ENCODE data around the gene STARD10.

Gene STARD10

DNA sequence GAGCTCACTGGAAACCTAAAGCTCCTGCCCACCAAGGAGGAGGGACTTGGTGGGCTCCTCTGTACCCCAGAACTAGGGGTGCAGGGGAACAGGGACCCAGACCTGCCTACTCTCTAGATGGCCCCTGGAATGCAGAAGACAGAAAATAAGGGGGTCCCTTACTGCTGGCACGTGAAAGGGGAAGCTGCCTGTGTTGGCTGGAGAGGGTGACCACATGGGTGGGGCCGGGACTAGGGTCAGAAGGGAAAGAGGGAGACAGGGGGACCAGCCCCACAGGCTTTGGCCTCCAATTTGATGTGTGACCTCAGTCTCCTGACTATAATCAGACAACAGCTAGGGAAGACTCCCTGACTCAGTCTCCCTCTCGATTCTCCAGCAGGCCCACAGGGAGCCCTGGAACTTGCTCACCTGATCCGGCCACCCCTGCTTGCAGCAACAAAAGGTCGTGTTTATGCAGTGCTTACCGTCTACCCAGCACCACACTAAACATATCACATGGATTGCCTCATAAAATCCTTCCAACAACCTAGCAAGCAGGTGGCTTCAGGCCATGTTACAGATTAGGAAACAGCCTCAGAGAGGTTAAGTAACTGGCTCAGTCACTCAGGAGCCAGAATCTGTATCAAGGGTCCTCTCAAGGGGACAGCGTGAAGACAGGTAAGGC, 51.9 kb downstream of the STARD10 start:
- no peaks in the 10 kb centered on the region for H3K4me1 ChIP-seq
- H3K27me3 ChIP-seq (ENCODE audit: low read depth) = no peaks in the 10 kb centered on the region
- H3K4me3 ChIP-seq = no peak overlapping the region
- in situ Hi-C loops (cut with MboI; ENCODE audit: low sequenced_read_pairs) = no loop called here
- no peaks in the 10 kb centered on the region for H3K9me3 ChIP-seq
- no peaks in the 10 kb centered on the region for H3K36me3 ChIP-seq (replicated peaks)
- no peak for DNase-seq (ENCODE audit: low spot score in 2 of 2)

DNA sequence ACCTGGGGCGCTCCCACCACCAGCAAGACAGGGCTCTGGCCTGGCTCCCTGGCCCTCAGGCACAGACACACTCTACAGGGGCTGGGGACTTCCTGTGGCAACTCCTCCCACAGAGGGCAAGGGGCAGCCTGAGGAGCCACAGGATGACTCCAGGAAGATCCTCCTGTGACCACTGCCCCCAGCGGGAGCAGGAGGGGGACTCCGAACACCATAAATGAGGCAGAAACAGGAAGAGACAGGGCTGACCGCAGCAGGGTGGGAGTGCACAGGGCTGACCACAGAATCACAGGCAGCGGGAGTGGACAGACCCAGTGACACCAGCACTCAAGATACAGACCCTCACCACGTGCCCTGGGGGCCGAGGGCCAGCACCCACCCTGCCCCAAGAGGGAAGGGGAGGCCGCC, 52.4 kb downstream of the STARD10 start:
- in situ Hi-C loops (cut with MboI; ENCODE audit: low sequenced_read_pairs) = no loop called here
- DNase-seq (ENCODE audit: low spot score in 2 of 2) = no peak
- H3K9me3 ChIP-seq = no peaks in the 10 kb centered on the region
- H3K36me3 ChIP-seq (replicated peaks) = no peaks in the 10 kb centered on the region
- no peak overlapping the region for H3K4me3 ChIP-seq
- no peaks in the 10 kb centered on the region for H3K4me1 ChIP-seq
- no peaks in the 10 kb centered on the region for H3K27me3 ChIP-seq (ENCODE audit: low read depth)

DNA sequence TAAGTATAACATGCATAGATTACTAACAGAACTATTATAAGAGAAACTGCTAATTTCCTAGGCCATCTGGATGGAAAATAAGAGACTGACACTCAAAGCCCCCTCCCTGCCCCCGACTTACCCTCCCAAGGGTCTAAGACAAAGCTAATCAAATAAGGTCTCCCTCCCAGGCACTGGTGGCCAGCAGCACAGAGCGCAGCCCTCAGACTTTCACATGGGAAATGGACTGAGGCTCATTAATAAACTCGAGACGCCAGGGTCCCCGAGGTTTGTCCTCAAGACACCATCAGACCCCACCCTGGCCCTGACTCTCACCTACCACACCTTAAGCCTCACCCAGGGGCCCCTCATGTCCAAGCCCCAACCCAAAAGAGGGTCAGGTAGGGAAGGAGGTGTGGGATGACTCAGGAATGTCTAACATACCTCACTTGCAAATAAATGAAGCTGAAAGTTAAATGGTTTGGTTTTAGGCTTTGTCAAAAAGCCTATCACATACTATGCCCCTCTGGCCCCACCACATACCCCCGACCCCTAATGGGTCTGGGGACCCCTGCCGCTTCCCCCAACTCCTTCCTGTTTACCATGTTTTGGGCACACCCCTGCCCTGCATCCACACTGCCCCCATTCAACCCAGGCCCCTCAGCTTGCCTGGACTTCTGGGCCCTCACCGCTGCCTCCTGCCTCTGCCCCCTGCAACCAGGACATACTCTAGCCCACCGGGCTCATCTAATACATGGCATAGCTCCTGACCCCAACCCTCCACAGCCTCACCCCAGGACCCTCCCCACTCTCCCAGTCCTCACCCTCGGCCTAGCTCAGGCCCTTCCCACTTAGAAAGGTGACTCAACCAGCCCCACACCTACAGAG, 53.1 kb downstream of the STARD10 start:
- Histone ChIP-seq H3K4me3 (no peak overlapping the region), H3K4me1 (no peaks in the 10 kb centered on the region), H3K9me3 (no peaks in the 10 kb centered on the region), H3K27me3 (ENCODE audit: low read depth) (no peaks in the 10 kb centered on the region), H3K36me3 (replicated peaks) (no peaks in the 10 kb centered on the region)
- no peak for DNase-seq (ENCODE audit: low spot score in 2 of 2)
- in situ Hi-C loops (cut with MboI; ENCODE audit: low sequenced_read_pairs) = no loop called here

DNA sequence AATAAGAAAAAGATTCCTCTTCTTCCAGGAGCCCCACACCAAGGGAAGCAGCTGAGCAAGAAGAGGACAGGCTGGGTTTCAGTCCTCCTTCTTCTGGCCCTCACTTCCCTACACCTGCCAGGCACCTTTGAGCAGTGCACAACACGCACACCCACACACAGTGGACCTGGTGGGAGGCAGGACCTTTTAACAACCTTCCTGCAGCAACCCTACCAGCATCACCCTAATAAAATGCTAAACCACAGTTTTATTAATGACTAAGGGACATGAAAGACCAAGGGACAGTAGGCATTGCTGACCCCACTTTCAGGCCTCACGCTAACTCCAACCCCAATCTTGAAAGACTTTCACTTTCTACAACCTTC, 53.8 kb downstream of the STARD10 start:
- no peaks in the 10 kb centered on the region for H3K4me1 ChIP-seq
- in situ Hi-C loops (cut with MboI; ENCODE audit: low sequenced_read_pairs) = no loop called here
- no peak overlapping the region for H3K4me3 ChIP-seq

DNA sequence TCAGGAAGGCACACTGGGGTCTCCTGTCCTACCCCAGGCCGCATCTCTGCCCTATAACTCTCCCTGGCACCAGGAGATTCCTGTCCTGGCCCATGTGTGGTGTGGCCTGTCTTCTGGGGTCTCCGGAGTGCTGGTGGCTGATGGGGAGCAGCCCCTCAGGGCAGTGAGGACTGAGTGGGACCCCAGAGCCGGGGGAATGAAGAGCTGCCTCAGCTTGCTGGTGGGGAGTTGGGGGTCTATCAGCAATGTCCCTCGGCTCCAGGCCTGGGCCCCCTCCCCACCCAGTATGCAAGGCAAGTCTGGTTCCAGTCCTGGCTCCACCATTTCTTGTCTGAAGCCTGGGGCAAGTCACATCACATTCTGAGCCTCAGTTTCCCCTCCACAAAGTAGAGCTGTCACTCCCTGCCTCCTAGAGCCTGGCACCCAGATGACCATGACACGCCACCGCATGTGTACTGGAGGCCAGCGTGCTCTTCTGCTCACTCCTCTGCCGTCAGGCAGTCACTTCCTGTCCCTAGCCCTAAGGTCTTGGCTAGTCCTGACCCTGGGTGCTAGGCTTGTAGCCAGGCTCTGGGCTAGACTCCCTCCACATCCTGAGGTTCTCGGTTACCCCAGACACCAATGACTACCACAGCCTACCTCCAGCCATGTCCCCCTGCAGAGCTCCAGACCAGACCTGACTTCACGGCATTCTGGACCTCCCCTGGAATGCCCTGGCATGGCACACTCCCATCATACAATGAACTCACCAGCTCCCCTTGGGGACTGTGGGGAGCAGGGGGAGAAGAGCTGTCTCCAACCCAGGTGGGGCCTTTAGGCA, 54.4 kb downstream of the STARD10 start:
- H3K4me1 ChIP-seq = no peaks in the 10 kb centered on the region
- H3K27me3 ChIP-seq (ENCODE audit: low read depth) = no peaks in the 10 kb centered on the region
- H3K9me3 ChIP-seq = no peaks in the 10 kb centered on the region
- in situ Hi-C loops (cut with MboI; ENCODE audit: low sequenced_read_pairs) = no loop called here
- H3K36me3 ChIP-seq (replicated peaks) = no peaks in the 10 kb centered on the region
- no peak overlapping the region for H3K4me3 ChIP-seq
- DNase-seq (ENCODE audit: low spot score in 2 of 2) = no peak

More for the DNA sequence above, 53.8 kb downstream of the STARD10 start:
- no peaks in the 10 kb centered on the region for H3K9me3 ChIP-seq
- H3K27me3 ChIP-seq (ENCODE audit: low read depth) = no peaks in the 10 kb centered on the region
- H3K36me3 ChIP-seq (replicated peaks) = no peaks in the 10 kb centered on the region
- DNase-seq (ENCODE audit: low spot score in 2 of 2) = no peak

DNA sequence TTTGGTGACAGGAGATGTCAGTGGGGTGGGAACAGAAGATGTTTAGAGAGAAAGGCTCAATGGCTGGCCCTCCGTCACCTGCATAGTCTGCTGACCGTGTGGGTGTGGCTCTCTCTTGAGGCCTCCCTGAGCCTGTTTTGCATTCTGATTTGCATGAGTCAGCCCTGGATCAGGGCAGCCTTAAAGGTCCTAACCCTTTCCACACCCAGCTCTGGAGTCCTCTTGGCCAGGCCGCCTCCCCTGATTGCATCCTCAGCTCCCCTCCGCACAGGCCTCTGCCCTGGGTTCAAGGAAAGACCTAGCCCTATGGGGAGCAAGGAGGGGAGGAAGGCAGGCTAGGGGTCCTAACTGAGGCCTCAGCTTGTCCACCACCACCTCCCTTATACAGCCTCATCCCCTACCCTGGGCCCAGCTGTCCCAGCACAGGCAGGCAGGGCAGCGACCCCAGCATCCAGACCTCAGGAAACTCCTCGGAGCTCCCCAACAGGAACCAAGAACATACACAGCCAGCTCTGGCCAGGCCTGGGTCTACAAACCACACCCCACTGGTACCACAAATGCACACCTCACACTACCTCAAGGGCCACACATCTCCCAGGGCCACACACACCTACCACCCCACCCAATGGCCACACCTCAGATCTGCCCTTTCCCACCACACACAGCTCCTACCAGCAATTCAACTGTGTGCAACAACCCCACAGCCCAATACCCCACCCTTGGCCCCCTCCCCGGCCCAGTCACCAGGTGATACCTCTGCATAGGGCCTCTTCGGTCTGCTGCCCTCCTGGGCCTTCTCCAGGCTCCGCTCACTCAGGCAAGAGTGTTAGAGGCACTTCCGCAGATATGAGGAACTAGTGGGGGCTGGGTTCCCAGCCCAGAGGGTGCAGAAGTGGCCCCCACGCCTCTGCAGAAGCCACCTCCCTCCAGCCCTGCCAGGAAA, 55.4 kb downstream of the STARD10 start:
- Histone ChIP-seq H3K4me1 (no peaks in the 10 kb centered on the region), H3K4me3 (no peak overlapping the region), H3K27me3 (ENCODE audit: low read depth) (no peaks in the 10 kb centered on the region), H3K9me3 (no peaks in the 10 kb centered on the region), H3K36me3 (replicated peaks) (no peaks in the 10 kb centered on the region)
- in situ Hi-C loops (cut with MboI; ENCODE audit: low sequenced_read_pairs) = no loop called here
- no peak for DNase-seq (ENCODE audit: low spot score in 2 of 2)

DNA sequence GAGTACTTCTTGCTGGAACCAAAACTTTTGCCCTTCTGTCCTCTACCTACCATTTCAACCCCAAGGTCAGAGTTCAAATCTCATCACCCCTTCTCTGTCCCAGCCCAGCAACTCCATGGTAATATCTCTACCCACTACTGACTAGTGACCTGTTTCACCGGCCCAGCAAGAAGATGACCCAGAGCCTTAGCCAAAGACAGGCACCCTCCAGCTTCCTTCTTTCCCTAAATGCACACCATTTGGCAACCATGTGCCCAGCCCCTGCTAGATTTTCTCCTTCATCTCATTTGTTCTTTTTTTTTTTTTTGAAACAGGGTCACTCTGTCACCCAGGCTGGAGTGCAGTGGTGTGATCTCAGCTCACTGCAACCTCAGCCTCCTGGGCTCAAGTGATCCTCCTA, 56.5 kb downstream of the STARD10 start:
- no peak for DNase-seq (ENCODE audit: low spot score in 2 of 2)
- no peaks in the 10 kb centered on the region for H3K27me3 ChIP-seq (ENCODE audit: low read depth)
- in situ Hi-C loops (cut with MboI; ENCODE audit: low sequenced_read_pairs) = no loop called here
- H3K4me1 ChIP-seq = no peaks in the 10 kb centered on the region
- H3K4me3 ChIP-seq = no peak overlapping the region
- no peaks in the 10 kb centered on the region for H3K36me3 ChIP-seq (replicated peaks)
- no peaks in the 10 kb centered on the region for H3K9me3 ChIP-seq

DNA sequence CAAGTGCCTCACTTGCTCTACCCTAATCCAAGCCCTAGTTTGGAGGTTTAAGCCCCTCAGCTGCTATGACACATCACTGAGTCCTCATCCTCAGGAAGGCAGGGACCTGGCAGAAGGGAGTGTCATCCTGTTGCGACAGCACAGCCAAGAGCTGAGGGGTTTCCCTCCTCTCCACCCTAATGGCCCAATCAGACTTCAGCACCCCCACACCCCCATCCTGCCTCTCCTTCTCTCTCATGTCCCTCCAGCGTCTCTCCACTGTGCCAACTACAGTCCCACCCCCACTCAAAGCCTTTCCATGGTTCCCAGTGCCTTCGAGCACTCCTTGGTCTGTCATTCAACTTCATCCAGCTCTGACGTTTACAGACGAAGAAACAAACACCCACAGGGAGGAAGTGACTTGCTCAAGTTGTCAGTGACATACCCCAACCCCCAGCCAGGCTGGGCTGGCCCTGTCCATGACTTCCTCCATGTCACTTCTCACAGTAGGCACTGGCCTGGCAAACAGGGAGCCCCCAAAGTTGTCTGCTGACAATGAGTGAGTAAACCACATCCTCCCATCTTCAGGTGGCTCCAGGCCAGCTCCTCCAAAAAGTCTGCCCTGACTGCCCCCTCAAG, 57.3 kb downstream of the STARD10 start:
- no peaks in the 10 kb centered on the region for H3K4me1 ChIP-seq
- H3K36me3 ChIP-seq (replicated peaks) = no peaks in the 10 kb centered on the region
- H3K4me3 ChIP-seq = no peak overlapping the region
- no peaks in the 10 kb centered on the region for H3K9me3 ChIP-seq
- in situ Hi-C loops (cut with MboI; ENCODE audit: low sequenced_read_pairs) = no loop called here
- H3K27me3 ChIP-seq (ENCODE audit: low read depth) = no peaks in the 10 kb centered on the region
- no peak for DNase-seq (ENCODE audit: low spot score in 2 of 2)

DNA sequence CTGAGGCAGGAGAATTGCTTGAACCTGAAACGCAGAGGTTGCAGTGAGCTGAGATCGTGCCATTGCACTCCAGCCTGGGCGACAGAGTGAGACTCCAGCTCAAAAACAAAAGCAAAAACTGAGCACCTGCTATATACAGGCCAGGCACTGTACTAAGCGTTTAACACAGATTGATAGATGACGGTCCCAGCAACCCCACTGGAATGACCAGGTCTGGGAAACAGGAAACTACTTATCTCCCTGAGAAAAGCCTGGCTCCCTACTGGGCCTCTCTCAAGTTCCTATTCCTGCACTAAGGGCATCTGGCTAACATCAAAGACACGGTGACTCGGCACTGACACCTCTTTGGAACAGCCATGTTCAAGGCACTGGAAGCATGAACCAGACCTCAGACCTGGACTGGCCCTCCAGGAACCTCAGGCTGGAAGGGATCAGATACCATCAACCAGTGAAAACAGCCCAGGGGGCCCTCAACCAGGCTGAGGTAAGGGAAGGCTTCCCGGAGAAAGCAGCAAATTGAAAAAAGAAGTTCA, 58.3 kb downstream of the STARD10 start:
- in situ Hi-C loops (cut with MboI; ENCODE audit: low sequenced_read_pairs) = no loop called here
- Histone ChIP-seq H3K27me3 (ENCODE audit: low read depth) (no peaks in the 10 kb centered on the region), H3K36me3 (replicated peaks) (no peaks in the 10 kb centered on the region), H3K9me3 (no peaks in the 10 kb centered on the region), H3K4me1 (no peaks in the 10 kb centered on the region), H3K4me3 (no peak overlapping the region)
- no peak for DNase-seq (ENCODE audit: low spot score in 2 of 2)

DNA sequence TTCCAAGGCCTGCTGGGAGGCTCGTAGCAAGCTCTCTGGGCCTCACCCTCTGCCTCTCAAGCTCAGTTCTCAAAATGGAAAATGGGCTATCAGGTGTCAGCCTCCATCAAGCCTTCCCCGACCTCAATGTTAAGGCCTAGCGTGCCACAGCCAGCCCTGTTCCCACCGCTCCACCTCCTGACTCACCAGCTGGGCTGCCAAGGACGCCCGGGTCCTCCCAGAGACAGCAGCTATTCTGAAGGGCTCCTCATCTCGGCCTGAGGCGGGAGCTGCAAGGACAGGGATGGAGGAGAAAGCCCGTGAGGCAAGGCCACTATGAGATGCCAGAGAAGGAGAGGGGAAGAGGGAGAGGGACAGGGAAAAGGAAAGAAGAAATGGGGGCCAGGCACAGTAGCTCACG, 61.5 kb downstream of the STARD10 start:
- Histone ChIP-seq H3K9me3 (no peaks in the 10 kb centered on the region), H3K4me1 (no peaks in the 10 kb centered on the region), H3K36me3 (replicated peaks) (no peaks in the 10 kb centered on the region), H3K27me3 (ENCODE audit: low read depth) (no peaks in the 10 kb centered on the region), H3K4me3 (no peak overlapping the region)
- DNase-seq (ENCODE audit: low spot score in 2 of 2) = no peak
- in situ Hi-C loops (cut with MboI; ENCODE audit: low sequenced_read_pairs) = no loop called here

DNA sequence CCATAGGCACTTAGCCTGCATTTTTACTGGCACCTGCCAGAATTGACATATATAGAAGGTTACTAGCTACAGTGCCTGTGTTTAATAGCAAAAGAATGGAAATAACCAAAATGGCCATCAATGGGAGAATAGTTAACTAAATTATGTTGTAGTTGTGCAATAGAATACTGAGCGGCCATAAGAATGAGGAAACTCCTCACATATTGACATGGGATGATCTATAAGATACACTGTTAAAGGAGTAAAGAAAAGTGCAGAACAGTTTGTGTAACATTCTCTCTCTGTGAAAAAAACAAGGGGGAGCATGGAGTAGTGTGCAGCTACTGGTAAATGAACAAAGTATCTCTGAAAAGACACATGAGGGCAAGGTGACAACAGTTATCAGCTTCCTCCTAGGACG, 63.1 kb downstream of the STARD10 start:
- Histone ChIP-seq H3K4me3 (no peak overlapping the region), H3K9me3 (no peaks in the 10 kb centered on the region), H3K27me3 (ENCODE audit: low read depth) (no peaks in the 10 kb centered on the region), H3K4me1 (no peaks in the 10 kb centered on the region), H3K36me3 (replicated peaks) (no peaks in the 10 kb centered on the region)
- in situ Hi-C loops (cut with MboI; ENCODE audit: low sequenced_read_pairs) = no loop called here
- no peak for DNase-seq (ENCODE audit: low spot score in 2 of 2)

DNA sequence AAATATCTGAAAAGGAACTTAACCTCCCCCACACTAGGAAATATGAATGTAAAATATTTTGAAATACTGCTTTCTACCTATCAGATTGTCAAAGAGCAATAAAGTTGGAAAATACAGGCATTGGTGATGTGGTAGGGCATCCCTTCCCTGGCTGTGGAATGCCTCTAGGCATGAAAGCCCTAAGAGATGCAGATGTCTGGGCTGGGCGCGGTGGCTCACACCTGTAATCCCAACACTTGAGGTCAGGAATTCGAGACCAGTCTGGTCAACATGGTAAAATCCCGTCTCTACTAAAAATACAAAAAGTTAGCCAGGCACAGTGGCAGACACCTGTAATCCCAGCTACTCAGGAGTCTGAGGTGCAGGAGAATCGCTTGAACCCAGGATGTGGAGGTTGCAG, 63.6 kb downstream of the STARD10 start:
- no peaks in the 10 kb centered on the region for H3K4me1 ChIP-seq
- no peak for DNase-seq (ENCODE audit: low spot score in 2 of 2)
- H3K27me3 ChIP-seq (ENCODE audit: low read depth) = no peaks in the 10 kb centered on the region
- H3K9me3 ChIP-seq = no peaks in the 10 kb centered on the region
- H3K4me3 ChIP-seq = no peak overlapping the region
- in situ Hi-C loops (cut with MboI; ENCODE audit: low sequenced_read_pairs) = no loop called here
- H3K36me3 ChIP-seq (replicated peaks) = no peaks in the 10 kb centered on the region

DNA sequence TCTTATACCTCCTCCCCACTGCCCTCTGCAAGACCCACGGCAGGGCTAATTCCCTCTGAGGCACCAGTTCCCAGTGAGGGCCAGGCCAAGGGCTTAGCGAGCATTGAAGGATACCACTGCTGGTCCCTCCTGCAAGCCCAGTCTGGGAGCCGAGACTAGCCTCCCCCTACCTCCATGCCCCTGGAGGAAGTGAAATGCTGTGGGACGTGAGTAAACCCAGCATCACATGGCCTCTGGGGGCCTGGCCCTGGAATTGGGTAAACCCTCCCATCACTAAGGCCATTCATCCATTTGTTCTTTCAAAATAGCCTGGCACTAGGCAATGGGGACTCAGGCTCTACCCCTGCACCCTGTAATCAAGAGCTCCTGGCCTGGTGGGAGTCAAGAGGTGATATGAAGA, 66.3 kb downstream of the STARD10 start:
- no peak for DNase-seq (ENCODE audit: low spot score in 2 of 2)
- peaks cover 2% of the 10 kb centered on the region for H3K4me1 ChIP-seq
- no peaks in the 10 kb centered on the region for H3K27me3 ChIP-seq (ENCODE audit: low read depth)
- H3K9me3 ChIP-seq = no peaks in the 10 kb centered on the region
- in situ Hi-C loops (cut with MboI; ENCODE audit: low sequenced_read_pairs) = no loop called here
- no peaks in the 10 kb centered on the region; the same call in 1 of the 2 replicates for H3K36me3 ChIP-seq (replicated peaks)
- H3K4me3 ChIP-seq = no peak overlapping the region

Measured in HAP-1 (cell line).